Left ventricle myocardium superior (tissue), 1 donor: ENCODE results near the gene XCL2. TPM values are rescaled to one million over a fixed set of nuclear protein-coding genes. Genes with fewer than 3 reads are reported as not detected.

Experiments
- ATAC-seq: fragments of 200-7000 bp; cut with Tn5 transposase; one replicate; pipeline ENCODE4 v1.9.1; 2020; ENCODE audit warnings: mild to moderate bottlenecking, moderate library complexity
- DNase-seq: peaks from one replicate; pipeline ENCODE4 v3.0.0-alpha.2; 2020
- intact Hi-C: fragments of 100-400 bp; cut with micrococcal nuclease; formaldehyde crosslinking; loops from one replicate; pipeline ENCODE4 v1.11.0; 2022
- total RNA-seq: library from RNA; stranded (reverse); fragmentation: NEBNext Ultra II Directional; extraction: Animal tissue kit (Norgen Biotek cat#: 25700); gene quantifications from one replicate; pipeline ENCODE4 v1.2.1, GENCODE V29; 2021
- donor health status: DM: no; HTN: yes; CAD: no; lungs with severe emphysema.

The XCL2 gene
- total RNA-seq, 1 donor from 2014 or later: not detected

DNA sequence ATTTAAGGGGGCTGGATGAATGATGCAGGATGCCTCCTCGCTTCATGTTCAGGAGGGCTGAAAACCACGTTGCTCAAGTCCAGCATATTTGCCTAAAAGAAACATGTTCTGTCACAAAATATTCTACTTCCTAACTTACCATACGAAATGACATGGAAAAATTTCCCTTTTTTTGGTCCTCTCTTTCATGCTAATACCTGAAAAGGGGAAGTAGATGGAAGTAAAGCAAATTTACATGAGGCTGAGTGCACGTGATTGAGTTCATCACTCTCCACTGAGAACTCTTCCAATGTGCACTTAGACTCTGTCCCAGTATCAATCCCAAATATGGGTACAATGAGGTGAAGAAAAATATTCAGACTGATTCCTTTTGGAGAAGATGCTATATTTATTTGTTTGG is 23.0 kb downstream of the XCL2 start:
- DNase-seq (no peak), ATAC-seq (no peak)
- intact Hi-C loops: no loop called here

DNA sequence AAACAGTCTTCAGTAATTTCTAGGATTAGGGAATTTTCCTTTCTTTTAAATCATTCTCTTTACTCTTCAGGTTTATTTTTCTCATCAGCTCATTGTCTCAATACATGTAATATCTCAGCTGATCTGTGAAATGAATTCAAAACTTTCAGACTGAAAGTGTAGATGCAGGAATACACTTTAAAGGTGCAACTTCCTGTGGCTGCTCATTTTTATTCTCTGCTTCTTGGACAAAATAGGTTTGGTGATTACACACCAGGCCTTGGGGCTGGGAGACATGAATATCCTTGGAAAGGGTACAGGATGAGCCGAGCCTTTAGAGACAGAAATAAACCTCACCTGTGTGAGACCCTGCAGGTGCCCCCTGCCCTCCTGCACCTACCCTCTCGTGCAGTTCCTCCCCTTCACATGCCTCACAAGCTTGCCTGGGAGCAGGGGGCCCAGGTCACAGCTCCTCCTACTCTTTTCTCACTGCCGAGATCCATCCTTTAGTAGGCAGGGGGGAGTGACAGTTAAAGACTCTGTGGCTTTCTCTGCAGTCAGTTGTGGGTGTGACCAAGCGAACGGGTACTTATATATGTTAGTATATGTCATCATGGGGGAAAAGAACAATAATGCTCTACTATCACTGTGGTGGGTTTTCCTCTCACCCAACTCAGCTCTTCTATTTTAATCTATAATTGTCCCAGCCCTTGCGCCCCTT is 23.6 kb downstream of the XCL2 start:
- ATAC-seq (no peak), DNase-seq (no peak)
- intact Hi-C loops: no loop called here

DNA sequence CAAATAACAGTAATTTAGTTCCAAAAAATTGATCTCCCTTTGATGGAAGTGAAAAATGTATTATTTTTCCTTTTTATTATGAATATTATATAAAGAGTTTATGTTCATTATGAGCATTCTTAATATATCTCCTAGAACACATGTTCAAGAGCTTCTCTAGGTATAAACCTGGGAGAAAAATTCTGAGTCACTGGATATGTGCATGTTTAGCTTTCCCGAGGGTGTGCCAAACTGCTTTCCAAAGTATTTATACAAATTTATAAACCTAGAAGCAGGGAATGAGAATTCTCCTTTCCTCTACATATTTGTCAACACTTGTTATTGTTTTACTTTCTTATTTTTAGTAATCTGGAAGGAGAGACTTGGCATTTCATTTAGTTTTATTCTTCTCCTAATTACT is 25.0 kb downstream of the XCL2 start:
- intact Hi-C loops: no loop called here

DNA sequence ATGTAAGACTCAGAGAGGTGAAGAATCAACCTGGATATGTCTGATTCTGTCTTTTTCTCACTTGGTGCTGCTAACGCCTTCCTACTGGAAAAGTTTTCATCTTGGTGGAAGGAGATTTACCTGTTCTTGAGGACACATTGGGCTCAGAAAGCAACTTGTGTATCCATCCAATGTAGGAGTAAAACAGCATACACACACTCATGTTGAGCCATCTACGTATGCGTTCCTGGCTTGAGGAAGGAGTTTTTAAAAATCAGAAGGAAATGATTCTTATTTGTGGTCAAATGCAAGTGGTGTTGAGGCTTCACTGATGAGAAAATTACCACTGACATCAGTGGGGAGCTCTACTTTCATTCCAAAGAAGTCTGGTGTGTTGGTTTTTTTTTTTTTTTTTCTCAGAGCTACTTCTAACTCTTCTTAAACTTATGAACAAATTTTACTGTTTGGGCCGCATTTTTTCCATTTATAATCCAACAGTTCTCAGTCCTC is 25.6 kb downstream of the XCL2 start:
- intact Hi-C loops: no loop called here
- no peak for DNase-seq
- ATAC-seq: no peak

More for the DNA sequence above, 25.0 kb downstream of the XCL2 start:
- ATAC-seq: no peak
- DNase-seq: no peak

DNA sequence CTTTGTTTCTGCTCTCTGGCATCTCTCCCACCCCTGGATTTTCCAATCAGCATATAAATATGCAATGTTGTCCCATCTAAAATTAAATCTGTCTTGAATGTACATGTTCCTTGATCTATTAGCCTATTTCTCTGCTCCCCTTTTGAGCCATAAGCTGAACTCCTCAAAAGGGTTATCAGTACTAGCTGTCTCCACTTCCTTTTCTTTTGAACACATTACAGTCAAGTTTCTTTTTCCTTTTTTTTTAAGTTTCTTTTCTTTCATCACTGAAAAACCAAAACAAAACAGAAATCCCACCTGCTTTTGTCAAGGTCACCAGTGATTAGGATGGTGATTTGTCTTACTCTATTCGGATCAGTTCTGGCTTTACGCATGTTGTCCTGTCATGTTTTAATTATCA is 29.3 kb downstream of the XCL2 start:
- no peak for DNase-seq
- intact Hi-C loops: no loop called here
- ATAC-seq: peak; percentile 35

DNA sequence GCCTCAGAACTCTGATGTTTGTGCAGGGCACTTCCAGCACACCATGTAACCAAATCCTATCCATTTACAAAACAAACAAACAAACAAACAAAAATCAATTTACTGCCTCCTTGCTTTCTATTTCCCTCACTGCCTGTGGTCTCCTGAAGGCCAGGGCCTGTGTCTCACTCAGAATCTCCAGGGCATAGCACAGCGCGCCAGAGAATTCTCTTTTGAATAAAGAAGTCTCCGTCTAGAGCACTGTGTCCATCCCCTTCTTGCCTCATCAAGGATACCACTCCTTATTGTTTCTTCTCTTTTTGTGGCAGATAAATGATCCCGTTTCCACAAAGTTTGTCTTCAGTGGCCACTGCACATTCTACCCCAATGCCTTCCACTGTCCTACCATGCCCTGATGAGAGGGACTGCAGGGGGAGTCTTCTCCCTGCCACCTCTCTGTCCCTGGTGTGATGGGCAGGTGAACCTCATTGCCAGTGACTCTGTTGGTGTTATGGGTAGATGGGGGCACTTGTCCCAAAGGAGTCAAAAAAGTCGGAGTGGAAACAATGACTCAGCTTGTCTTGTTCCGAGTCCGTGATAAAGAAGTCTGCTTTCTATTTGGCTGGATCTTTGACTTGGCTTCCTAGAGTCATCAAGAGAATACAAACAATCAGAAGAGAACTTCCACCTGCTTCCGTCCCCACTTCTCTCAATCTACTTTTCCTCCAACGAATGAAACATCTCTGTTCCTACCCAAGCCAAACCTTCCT is 30.0 kb downstream of the XCL2 start:
- intact Hi-C loops: no loop called here
- DNase-seq (no peak), ATAC-seq (peak; percentile 79)

DNA sequence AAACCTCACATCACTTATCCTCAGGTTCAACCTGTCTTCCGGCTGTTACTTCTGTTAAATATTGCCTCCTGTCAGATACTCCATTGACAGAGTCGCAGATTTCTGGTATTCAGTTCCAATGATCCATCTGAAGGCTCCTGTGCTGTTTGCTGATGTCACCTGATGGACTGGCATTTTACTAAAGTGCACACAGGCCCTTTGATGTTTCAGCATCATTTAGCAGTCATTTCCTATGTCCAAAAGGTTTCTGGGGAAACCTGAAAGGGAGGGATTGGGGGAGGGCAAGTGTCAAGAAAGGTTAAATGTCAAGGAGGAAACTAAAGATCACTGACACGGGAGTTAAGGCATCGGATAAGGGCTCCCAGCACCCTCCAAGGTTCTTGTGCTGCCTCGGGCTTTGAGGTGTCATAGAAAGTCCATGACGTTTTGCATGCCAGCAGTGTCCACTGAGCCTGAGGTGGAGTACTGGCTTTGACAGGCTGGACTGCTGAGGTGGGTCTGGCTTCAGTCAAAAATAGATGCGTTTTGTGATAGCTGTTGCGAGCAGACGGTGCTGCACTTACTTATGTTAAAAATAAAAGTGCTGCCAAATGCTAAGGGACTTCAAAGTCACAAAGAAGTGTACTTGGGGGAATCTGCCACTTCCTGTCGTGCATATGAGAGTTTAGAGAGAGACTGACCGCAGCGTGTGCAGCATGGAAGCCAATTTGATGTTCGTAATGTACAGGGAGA is 30.8 kb downstream of the XCL2 start:
- intact Hi-C loops: no loop called here
- DNase-seq (no peak), ATAC-seq (peak; percentile 20)

DNA sequence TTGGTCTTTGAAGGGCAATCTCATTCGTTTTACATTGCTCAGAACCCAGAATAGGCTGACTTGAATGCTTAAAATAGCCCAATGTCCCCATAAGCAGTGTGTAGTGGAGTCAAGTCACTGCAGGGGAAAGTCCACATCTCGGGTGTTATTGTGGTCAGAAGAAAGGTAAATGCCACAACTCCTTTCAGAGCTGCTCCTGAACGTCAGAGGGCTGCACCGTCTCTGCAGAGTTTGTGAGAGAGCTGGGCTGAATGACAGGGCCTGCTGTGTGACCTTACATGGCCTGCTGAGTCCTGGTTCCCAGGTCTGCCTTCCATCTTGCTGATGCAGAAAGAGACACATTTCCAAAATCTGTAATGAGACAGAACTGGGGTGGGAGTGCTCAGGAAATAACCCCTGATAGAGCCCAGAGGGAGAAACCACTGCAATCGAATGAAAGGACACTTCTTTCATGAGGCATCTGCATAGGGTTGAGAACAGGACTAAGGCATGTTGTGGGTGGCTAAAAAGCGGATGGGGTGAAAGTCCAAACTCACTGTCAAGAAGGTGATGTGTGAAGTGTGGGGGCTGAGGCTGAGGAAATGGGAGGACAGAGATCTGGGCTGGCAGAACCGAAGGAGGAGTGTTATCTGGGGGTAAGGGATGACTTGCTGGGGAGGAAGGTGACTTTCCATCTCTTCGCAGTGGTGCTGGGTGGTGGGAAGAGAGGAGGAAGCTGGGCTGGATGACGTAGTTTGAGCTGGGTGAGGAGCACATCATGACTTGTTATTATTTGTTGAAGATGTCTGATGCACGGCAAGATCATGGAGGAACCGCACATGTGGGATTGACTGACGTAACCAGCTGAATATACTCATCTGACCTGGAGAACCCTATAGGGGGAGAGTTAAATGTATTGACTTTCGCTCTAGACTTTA is 33.7 kb downstream of the XCL2 start:
- intact Hi-C loops: no loop called here
- no peak for DNase-seq
- peak; percentile 39 for ATAC-seq

DNA sequence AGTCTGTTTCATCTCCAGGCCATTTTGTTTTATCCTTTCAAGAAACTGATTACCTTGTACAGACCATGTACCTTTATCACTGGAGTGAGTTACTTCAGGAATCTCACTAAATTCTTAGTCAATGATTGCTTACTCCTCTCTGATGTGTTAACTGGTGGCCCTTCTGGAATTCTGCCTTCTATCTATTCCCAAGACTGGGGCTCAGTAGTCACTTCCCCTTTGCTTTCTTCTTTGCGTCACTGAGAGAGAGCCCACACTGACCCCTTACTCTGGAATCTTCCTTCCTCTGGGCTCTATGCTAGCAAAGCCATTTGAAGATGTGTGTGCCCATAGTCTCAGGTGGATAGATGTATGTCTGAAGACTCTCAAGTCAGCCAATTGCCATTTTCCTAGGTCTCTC is 34.6 kb downstream of the XCL2 start:
- no peak for DNase-seq
- intact Hi-C loops: no loop called here

DNA sequence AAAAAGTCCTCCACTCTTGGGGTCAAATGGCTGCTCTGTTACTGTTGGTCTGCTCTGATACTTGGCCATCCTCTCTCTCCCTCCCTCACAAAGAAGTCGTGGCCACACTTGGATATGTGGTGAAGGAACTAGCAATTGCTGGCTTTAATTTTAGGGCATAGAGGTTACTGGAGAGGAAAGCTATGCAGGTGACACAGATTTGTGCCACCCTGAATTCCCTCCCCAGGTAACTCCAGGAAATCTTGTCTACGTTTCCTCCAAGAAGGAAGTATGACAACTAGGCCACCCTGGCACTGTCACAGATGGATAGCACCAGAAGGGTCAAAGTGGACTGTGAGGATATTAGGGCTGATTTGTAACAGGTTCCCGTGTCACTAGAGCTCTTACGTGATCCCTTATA is 36.0 kb downstream of the XCL2 start:
- intact Hi-C loops: no loop called here
- DNase-seq (no peak), ATAC-seq (no peak)

More for the DNA sequence above, 34.6 kb downstream of the XCL2 start:
- ATAC-seq: no peak

DNA sequence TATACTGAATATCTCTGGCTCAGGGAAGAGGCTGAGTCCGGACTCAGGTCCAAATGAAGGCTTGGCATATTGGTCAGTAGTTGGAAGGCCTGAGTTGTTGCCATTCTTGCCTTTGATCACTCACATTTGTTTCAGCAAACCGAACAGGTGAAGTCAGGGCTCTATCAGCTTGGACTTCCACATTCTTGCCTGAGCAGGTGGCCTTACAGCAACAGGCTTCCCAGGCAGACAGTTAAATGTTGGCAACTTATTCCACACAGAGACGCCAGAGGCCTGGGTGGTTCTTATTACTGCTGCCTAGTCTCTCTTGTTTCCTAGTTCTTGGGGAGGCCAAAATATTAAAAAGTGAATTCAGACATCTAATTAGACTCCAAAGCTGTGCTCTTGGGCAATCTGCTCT is 36.6 kb downstream of the XCL2 start:
- intact Hi-C loops: no loop called here
- DNase-seq: no peak
- no peak for ATAC-seq

DNA sequence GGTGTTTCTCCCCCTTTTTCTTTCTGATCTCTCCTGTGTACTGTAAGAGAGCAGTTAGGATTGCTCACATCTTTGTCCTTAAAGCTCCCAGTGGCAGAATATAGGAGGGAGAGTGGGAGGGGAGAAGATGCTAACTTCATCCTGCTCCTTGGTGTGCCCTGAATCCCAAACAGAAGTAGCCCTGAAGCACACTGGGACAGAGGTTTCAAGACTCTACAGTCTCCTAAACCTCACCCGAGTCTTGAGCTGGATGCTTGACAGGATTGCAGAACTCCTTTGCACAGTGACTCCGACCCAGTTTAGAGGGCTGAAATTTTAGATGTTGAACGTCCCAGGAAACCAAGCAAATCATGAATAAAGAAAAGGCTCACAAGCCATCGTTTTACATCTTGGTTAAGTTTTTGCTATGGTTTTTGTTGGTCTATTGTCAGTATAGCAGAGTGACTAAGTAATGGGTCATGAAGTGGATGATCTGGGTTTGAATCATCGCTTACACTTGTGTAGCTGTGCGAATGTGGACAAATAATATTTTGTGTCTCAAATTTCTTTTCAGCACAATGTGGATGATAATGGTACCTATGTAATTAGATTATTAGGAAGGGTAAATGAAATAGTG is 37.5 kb downstream of the XCL2 start:
- no peak for ATAC-seq
- DNase-seq: no peak
- intact Hi-C loops: no loop called here

DNA sequence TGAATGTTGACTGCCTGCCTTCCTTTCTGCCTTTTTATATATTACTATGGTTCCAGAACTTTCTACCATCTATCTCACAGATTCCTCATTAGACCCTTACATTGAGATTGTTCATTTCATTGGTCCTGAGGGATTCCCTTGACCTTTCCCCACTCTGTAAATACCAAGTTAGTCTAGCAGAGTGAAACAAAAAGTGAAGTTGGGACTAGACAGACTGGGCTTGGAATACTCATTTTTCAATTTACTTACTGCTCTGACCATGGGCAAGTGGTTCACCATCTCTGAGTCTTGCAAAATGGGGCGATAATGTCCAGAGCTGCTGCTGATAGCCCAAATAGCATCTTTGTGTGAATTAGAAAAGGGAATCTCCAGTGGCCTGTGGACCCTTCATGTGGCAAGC is 38.8 kb downstream of the XCL2 start:
- ATAC-seq (no peak), DNase-seq (no peak)
- intact Hi-C loops: no loop called here

DNA sequence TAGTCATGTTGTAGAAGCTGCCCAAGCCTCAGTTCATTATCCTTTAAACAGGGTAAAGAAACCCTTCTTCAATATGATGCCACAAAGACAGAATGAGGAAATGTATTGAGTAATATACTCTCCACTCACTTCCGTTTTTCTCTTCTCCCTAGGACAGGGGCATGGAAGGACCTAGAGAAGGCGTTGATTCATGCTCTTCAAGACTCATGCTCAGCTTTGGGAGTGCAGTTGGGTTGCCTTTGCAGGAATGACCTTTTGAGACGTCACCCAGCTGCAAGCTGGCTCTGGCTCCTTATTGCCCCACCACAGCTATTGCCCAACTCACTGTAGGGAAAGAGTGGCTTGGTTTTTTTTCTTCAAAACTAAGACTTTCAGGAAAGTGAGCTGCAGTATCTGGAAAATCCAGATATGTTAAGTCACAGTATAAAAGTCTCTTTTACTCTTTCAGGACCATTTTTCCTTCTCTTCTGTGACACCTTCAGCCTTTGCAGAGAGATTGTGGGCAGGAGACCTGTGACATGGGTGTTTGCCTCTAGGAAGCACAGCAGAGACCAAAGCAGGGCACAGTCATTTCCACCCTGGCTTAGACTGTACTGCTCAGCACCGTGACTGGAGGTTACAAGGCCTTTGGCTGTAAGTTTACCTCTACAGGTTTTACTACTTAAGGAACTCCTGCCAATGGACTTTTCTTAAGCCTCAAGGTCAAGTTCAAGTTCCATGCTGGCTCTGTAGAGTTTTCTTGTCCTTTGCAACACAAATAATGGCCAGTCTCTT is 39.5 kb downstream of the XCL2 start:
- peak; percentile 88 for ATAC-seq
- intact Hi-C loops: no loop called here

DNA sequence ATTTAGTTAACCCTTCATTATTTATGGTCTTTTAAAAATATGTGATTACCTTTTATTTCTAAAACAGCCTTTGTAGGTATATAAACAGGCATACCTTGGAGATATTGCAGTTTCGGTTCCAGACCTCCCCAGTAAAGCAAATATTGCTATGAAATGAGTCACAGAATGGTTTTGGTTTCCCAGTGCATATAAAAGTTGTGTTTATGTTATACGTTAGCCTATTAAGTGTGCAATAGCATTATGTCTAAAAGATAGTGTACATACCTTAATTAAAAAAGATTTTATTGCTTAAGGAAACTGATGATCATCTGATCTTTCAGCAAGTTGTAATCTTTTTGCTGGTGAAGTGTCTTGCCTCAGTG is 44.1 kb downstream of the XCL2 start:
- ATAC-seq (no peak), DNase-seq (no peak)
- intact Hi-C loops: no loop called here

More for the DNA sequence above, 39.5 kb downstream of the XCL2 start:
- DNase-seq: peak; percentile 35

DNA sequence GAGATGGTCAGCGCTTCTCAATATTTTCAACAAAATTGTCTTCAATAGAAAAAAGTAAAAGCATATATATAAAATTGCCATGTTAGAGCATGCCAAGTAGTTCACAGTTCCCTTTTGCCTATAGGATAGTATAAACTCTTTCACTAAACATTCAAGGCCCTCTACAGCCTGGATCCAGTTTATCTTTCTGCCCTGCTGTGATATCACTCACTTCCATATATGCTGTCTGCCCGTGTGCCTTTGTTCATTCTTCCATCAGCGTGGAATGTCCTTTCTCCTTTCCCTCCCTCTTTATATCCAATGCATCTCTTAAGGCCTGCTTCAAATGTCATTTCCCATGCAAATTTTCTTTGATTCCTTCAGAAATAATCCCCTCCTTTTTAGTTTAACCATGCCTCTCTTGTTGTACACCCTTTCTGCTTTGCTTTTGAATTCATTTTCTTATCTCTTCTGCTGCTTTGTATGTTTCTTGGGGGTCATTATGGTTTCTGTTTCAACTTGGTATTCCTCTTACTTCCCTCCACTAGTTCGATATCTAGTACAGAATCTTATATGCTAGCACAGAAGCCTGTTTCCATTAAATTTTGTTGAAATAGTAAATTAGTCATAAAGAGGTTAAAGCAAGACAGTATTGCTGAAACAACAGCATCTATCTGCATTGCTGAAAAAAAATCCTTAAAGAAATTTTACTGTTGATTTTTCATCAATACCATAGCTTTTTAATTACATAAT is 44.7 kb downstream of the XCL2 start:
- ATAC-seq (no peak), DNase-seq (no peak)
- intact Hi-C loops: no loop called here

DNA sequence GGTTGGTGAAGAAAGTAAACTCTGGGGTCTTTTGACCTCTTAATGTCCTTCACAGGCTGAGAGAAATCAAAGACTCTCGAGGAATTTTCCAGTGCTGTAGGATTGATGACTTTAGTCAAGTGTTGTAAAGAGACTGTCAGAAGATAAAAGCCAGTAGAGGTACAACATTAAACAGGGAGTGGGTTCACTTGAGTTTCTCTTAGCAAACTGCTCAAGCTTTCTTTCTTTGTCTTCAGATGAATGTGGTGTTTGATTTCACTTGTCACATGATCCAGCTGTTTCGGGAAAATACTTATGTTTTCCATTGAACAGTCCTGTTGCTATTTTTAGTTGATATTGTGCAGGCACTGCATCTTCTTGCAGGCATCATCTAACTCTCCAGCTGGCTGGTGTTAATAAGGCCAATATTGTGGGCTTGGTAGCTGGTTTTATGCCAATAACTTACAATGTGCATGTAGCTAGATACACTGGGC is 45.6 kb downstream of the XCL2 start:
- intact Hi-C loops: no loop called here
- ATAC-seq (peak; percentile 64), DNase-seq (no peak)
